SK-N-SH treated with all-trans-retinoic acid at 6 μM for 48 hours (cell line): ENCODE data around the gene NANOS1.
A peak's percentile ranks its signal among the peaks of the same experiment; 100 is the strongest.

Source experiments
- ATAC-seq: fragments of 200-7000 bp; cut with Tn5 transposase; 3 replicates; pipeline ENCODE4 v1.9.1; 2020; ENCODE audit warnings: mild to moderate bottlenecking, moderate library complexity
- ARNTL ChIP-seq: fragments of 450-650 bp; formaldehyde crosslinking; IDR thresholded peaks from 2 replicates; pipeline ENCODE4 v1.5.0; 2020; ENCODE audit warnings: low read depth, mild to moderate bottlenecking, moderate library complexity, borderline replicate concordance
- BACH2 ChIP-seq: fragments of 250-450 bp; sonication (Bioruptor Pico); IDR thresholded peaks from 2 replicates; pipeline ENCODE4 v1.9.0; 2021; ENCODE audit warnings: mild to moderate bottlenecking, borderline replicate concordance
- CREB5 ChIP-seq: fragments of 250-450 bp; sonication (Bioruptor Pico); IDR thresholded peaks from 2 replicates; pipeline ENCODE4 v1.5.1; 2020; ENCODE audit warnings: low read depth, mild to moderate bottlenecking, moderate library complexity
- CSDC2 ChIP-seq: fragments of 250-450 bp; sonication (Bioruptor Pico); IDR thresholded peaks from 2 replicates; pipeline ENCODE4 v1.5.0; 2020; ENCODE audit warnings: mild to moderate bottlenecking, moderate library complexity
- CSRNP3 ChIP-seq: fragments of 250-450 bp; sonication (Bioruptor Pico); IDR thresholded peaks from 2 replicates; pipeline ENCODE4 v1.5.1; 2021; ENCODE audit warnings: mild to moderate bottlenecking, moderate library complexity
- ESRRG ChIP-seq: fragments of 250-450 bp; sonication (Bioruptor Pico); IDR thresholded peaks from 2 replicates; pipeline ENCODE4 v1.6.1; 2021; ENCODE audit warnings: mild to moderate bottlenecking
- GLIS3 ChIP-seq: fragments of 250-450 bp; sonication (Bioruptor Pico); IDR thresholded peaks from 2 replicates; pipeline ENCODE4 v1.5.0; 2020; ENCODE audit warnings: mild to moderate bottlenecking, moderate library complexity
- ISL1 ChIP-seq: fragments of 250-450 bp; sonication (Bioruptor Pico); IDR thresholded peaks from 2 replicates; pipeline ENCODE4 v2.1.2; 2022; ENCODE audit warnings: mild to moderate bottlenecking, moderate library complexity
- PATZ1 ChIP-seq: fragments of 250-450 bp; sonication (Bioruptor Pico); IDR thresholded peaks from 2 replicates; pipeline ENCODE4 v1.8.0; 2020; ENCODE audit warnings: mild to moderate bottlenecking, moderate library complexity, borderline replicate concordance
- POU6F1 ChIP-seq: fragments of 250-450 bp; sonication (Bioruptor Pico); IDR thresholded peaks from 2 replicates; pipeline ENCODE4 v1.8.0; 2021; ENCODE audit warnings: low read depth, mild to moderate bottlenecking, moderate library complexity, borderline replicate concordance
- PPARA ChIP-seq: fragments of 250-450 bp; sonication (Bioruptor Pico); IDR thresholded peaks from 2 replicates; pipeline ENCODE4 v1.5.0; 2020; ENCODE audit warnings: mild to moderate bottlenecking, borderline replicate concordance
- SNAI2 ChIP-seq: fragments of 250-450 bp; sonication (Bioruptor Pico); IDR thresholded peaks from 2 replicates; pipeline ENCODE4 v1.5.0; 2020; ENCODE audit warnings: mild to moderate bottlenecking, moderate library complexity
- TCF4 ChIP-seq: fragments of 250-450 bp; sonication (Bioruptor Pico); IDR thresholded peaks from 2 replicates; pipeline ENCODE4 v1.8.0; 2021; ENCODE audit warnings: mild to moderate bottlenecking, moderate library complexity, borderline replicate concordance
- TOX ChIP-seq: fragments of 250-450 bp; sonication (Bioruptor Pico); IDR thresholded peaks from 2 replicates; pipeline ENCODE4 v1.8.0; 2021; ENCODE audit warnings: mild to moderate bottlenecking, moderate library complexity, borderline replicate concordance
- TSHZ2 ChIP-seq: fragments of 250-450 bp; sonication (Bioruptor Pico); IDR thresholded peaks from 2 replicates; pipeline ENCODE4 v1.5.0; 2020; ENCODE audit warnings: mild to moderate bottlenecking, moderate library complexity
- ZC3H10 ChIP-seq: fragments of 250-450 bp; sonication (Bioruptor Pico); IDR thresholded peaks from 2 replicates; pipeline ENCODE4 v1.5.1; 2021; ENCODE audit warnings: mild to moderate bottlenecking, moderate library complexity
- ZFP3 ChIP-seq: fragments of 250-450 bp; sonication (Bioruptor Pico); IDR thresholded peaks from 2 replicates; pipeline ENCODE4 v1.5.0; 2020; ENCODE audit warnings: mild to moderate bottlenecking, moderate library complexity
- ZNF70 ChIP-seq: fragments of 450-650 bp; formaldehyde crosslinking; IDR thresholded peaks from 2 replicates; pipeline ENCODE4 v1.5.0; 2020; ENCODE audit warnings: mild to moderate bottlenecking, moderate library complexity
- ZNF8 ChIP-seq: fragments of 450-650 bp; formaldehyde crosslinking; IDR thresholded peaks from 2 replicates; pipeline ENCODE4 v1.5.0; 2020; ENCODE audit warnings: mild to moderate bottlenecking, moderate library complexity

NANOS1 gene

GRCh38 chr10:119039161-119039560 lies 9.6 kb downstream of the NANOS1 start:
- peak; percentile 24; the same call in 1 of the 3 replicates for ATAC-seq

GRCh38 chr10:119041326-119041725 lies 11.8 kb downstream of the NANOS1 start:
- no peak for ATAC-seq
- TF ChIP-seq TSHZ2 (CRISPR knock-in tag) = no peak
- TF ChIP-seq ZNF8 (CRISPR knock-in tag) = no peak
- no peak for TF ChIP-seq CSDC2
- TF ChIP-seq ZFP3 (CRISPR knock-in tag) = no peak
- TF ChIP-seq ARNTL = no peak
- TF ChIP-seq GLIS3 (CRISPR knock-in tag) = no peak
- TF ChIP-seq ZC3H10 (CRISPR knock-in tag) = no peak
- TF ChIP-seq SNAI2 (CRISPR knock-in tag) = no peak
- TF ChIP-seq TOX = no peak
- no peak for TF ChIP-seq ESRRG (CRISPR knock-in tag)

More at GRCh38 chr10:119039161-119039560, 9.6 kb downstream of the NANOS1 start:
- TF ChIP-seq ZNF8 (CRISPR knock-in tag) = no peak
- TF ChIP-seq POU6F1 (CRISPR knock-in tag) = no peak
- TF ChIP-seq ZFP3 (CRISPR knock-in tag) = no peak
- TF ChIP-seq CSRNP3 = no peak
- TF ChIP-seq ISL1 (CRISPR knock-in tag) = no peak
- no peak for TF ChIP-seq BACH2
- no peak for TF ChIP-seq ESRRG (CRISPR knock-in tag)
- TF ChIP-seq TSHZ2 (CRISPR knock-in tag) = no peak
- TF ChIP-seq PPARA = no peak
- no peak for TF ChIP-seq ARNTL
- TF ChIP-seq CSDC2 = no peak
- no peak for TF ChIP-seq TOX
- TF ChIP-seq SNAI2 (CRISPR knock-in tag) = no peak
- no peak for TF ChIP-seq PATZ1 (CRISPR knock-in tag)
- TF ChIP-seq ZNF70 (CRISPR knock-in tag) = no peak
- TF ChIP-seq TCF4 (CRISPR knock-in tag) = no peak
- no peak for TF ChIP-seq CREB5 (CRISPR knock-in tag)
